ENCODE measurements around the gene MKNK1. TPM values are rescaled to one million over a fixed set of nuclear protein-coding genes. Genes with fewer than 3 reads are reported as not detected.
A peak's percentile ranks its signal among the peaks of the same experiment; 100 is the strongest.

Gene MKNK1
- total RNA-seq, 1 donor from 2014 or later: 58.4 TPM

GRCh38 chr1:46529031-46529630, 74.9 kb downstream of the MKNK1 start:
- no peak for TF ChIP-seq CTCF (IDR thresholded peaks at IDR 0.05; ENCODE audit: partially characterized antibody, unreplicated experiment)
- Mint-ChIP-seq H3K27ac (ENCODE audit: unreplicated experiment) (no peak overlapping the region), H3K4me3 (ENCODE audit: unreplicated experiment) (no peak overlapping the region), H3K27me3 (ENCODE audit: unreplicated experiment) (peaks cover 29% of the 10 kb centered on the region), H3K36me3 (ENCODE audit: unreplicated experiment) (no peaks in the 10 kb centered on the region), H3K4me1 (ENCODE audit: low read depth, unreplicated experiment) (peaks cover 2% of the 10 kb centered on the region), H3K9me3 (ENCODE audit: unreplicated experiment) (no peaks in the 10 kb centered on the region)
- no peak for DNase-seq

GRCh38 chr1:46528297-46528955, 75.6 kb downstream of the MKNK1 start:
- no peak for TF ChIP-seq CTCF (IDR thresholded peaks at IDR 0.05; ENCODE audit: partially characterized antibody, unreplicated experiment)
- no peaks in the 10 kb centered on the region for H3K9me3 Mint-ChIP-seq (ENCODE audit: unreplicated experiment)
- no peak overlapping the region for H3K27ac Mint-ChIP-seq (ENCODE audit: unreplicated experiment)
- DNase-seq: no peak
- peaks cover 27% of the 10 kb centered on the region for H3K27me3 Mint-ChIP-seq (ENCODE audit: unreplicated experiment)
- H3K4me1 Mint-ChIP-seq (ENCODE audit: low read depth, unreplicated experiment): peaks cover 2% of the 10 kb centered on the region
- no peaks in the 10 kb centered on the region for H3K36me3 Mint-ChIP-seq (ENCODE audit: unreplicated experiment)
- no peak overlapping the region for H3K4me3 Mint-ChIP-seq (ENCODE audit: unreplicated experiment)

- DNase-seq: peak; percentile 88
- H3K27ac Mint-ChIP-seq (ENCODE audit: unreplicated experiment): no peak overlapping the region
- H3K36me3 Mint-ChIP-seq (ENCODE audit: unreplicated experiment): no peaks in the 10 kb centered on the region
- no peak overlapping the region for H3K4me3 Mint-ChIP-seq (ENCODE audit: unreplicated experiment)
- TF ChIP-seq CTCF (IDR thresholded peaks at IDR 0.05; ENCODE audit: partially characterized antibody, unreplicated experiment): peak; percentile 80
- H3K9me3 Mint-ChIP-seq (ENCODE audit: unreplicated experiment): no peaks in the 10 kb centered on the region
- peaks cover 27% of the 10 kb centered on the region for H3K27me3 Mint-ChIP-seq (ENCODE audit: unreplicated experiment)
- H3K4me1 Mint-ChIP-seq (ENCODE audit: low read depth, unreplicated experiment): peaks cover 2% of the 10 kb centered on the region
These were observed 76.4 kb downstream of the MKNK1 start for GRCh38 chr1:46527474-46528296.

GRCh38 chr1:46526691-46527291, 77.3 kb downstream of the MKNK1 start:
- H3K27me3 Mint-ChIP-seq (ENCODE audit: unreplicated experiment): peaks cover 24% of the 10 kb centered on the region
- H3K36me3 Mint-ChIP-seq (ENCODE audit: unreplicated experiment): no peaks in the 10 kb centered on the region
- H3K27ac Mint-ChIP-seq (ENCODE audit: unreplicated experiment): no peak overlapping the region
- H3K4me1 Mint-ChIP-seq (ENCODE audit: low read depth, unreplicated experiment): peaks cover 2% of the 10 kb centered on the region
- no peaks in the 10 kb centered on the region for H3K9me3 Mint-ChIP-seq (ENCODE audit: unreplicated experiment)
- no peak overlapping the region for H3K4me3 Mint-ChIP-seq (ENCODE audit: unreplicated experiment)
- DNase-seq: no peak
- no peak for TF ChIP-seq CTCF (IDR thresholded peaks at IDR 0.05; ENCODE audit: partially characterized antibody, unreplicated experiment)
